ENCODE data around the gene TBCCD1.

The TBCCD1 gene

GRCh38 chr3:186605561-186606545 is 38.7 kb upstream of the TBCCD1 start:
- Histone ChIP-seq H3K4me3 (ENCODE audit: low read depth in 1 of 2, low read length in 2 of 2) (no peak overlapping the region), H3K9me3 (ENCODE audit: low read length) (no peaks in the 10 kb centered on the region), H3K27ac (ENCODE audit: low read depth, low read length) (no peak overlapping the region), H3K27me3 (ENCODE audit: control insufficient read depth in 1 of 2, insufficient read depth in 2 of 2, low read length in 2 of 2) (peaks cover 0 to 3% of the 10 kb centered on the region in 2 donors), H3K36me3 (ENCODE audit: insufficient read depth, low read length) (no peaks in the 10 kb centered on the region), H3K9ac (ENCODE audit: low read length) (no peak overlapping the region), H3K4me1 (ENCODE audit: insufficient read depth, low read length) (no peaks in the 10 kb centered on the region)

- no peaks in the 10 kb centered on the region for H3K36me3 ChIP-seq (ENCODE audit: insufficient read depth, low read length)
- no peak overlapping the region for H3K27ac ChIP-seq (ENCODE audit: low read depth, low read length)
- H3K9ac ChIP-seq (ENCODE audit: low read length) = no peak overlapping the region
- H3K4me3 ChIP-seq (ENCODE audit: low read depth in 1 of 2, low read length in 2 of 2) = no peak overlapping the region
- H3K9me3 ChIP-seq (ENCODE audit: low read length) = no peaks in the 10 kb centered on the region
- no peaks in the 10 kb centered on the region for H3K4me1 ChIP-seq (ENCODE audit: insufficient read depth, low read length)
- H3K27me3 ChIP-seq (ENCODE audit: control insufficient read depth in 1 of 2, insufficient read depth in 2 of 2, low read length in 2 of 2) = peaks cover 0 to 3% of the 10 kb centered on the region in 2 donors
Measured at GRCh38 chr3:186605078-186605477, 37.9 kb upstream of the TBCCD1 start.

- Histone ChIP-seq H3K9ac (ENCODE audit: low read length) (no peak overlapping the region), H3K27me3 (ENCODE audit: control insufficient read depth in 1 of 2, insufficient read depth in 2 of 2, low read length in 2 of 2) (no peaks in the 10 kb centered on the region), H3K9me3 (ENCODE audit: low read length) (no peaks in the 10 kb centered on the region), H3K36me3 (ENCODE audit: insufficient read depth, low read length) (no peaks in the 10 kb centered on the region), H3K4me1 (ENCODE audit: insufficient read depth, low read length) (no peaks in the 10 kb centered on the region), H3K4me3 (ENCODE audit: low read depth in 1 of 2, low read length in 2 of 2) (no peak overlapping the region), H3K27ac (ENCODE audit: low read depth, low read length) (no peak overlapping the region)
Measured at GRCh38 chr3:186603159-186603558, 36.0 kb upstream of the TBCCD1 start.

DNA sequence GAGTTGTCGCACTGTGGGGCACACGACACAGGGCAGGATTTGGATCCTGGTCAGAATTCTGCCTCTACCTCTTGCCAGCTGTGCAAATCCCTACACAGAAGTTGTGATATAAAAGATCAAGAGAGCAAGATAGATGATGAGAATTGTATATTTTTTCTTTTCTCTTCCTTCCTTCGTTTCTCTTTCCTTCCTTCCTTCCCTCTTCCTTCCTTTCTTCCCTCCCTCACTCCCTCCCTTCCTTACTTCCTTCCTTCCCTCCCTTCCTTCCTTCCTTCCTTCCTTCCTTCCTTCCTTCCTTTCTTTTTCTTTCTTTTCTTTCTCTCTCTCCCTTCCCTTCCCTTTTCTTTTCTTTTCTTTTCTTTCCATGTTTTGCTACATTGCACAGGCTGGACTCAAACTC is 33.8 kb upstream of the TBCCD1 start:
- no peaks in the 10 kb centered on the region for H3K36me3 ChIP-seq (ENCODE audit: insufficient read depth, low read length)
- H3K27ac ChIP-seq (ENCODE audit: low read depth, low read length) = no peak overlapping the region
- H3K9ac ChIP-seq (ENCODE audit: low read length) = no peak overlapping the region
- H3K4me3 ChIP-seq (ENCODE audit: low read depth in 1 of 2, low read length in 2 of 2) = no peak overlapping the region
- no peaks in the 10 kb centered on the region for H3K27me3 ChIP-seq (ENCODE audit: control insufficient read depth in 1 of 2, insufficient read depth in 2 of 2, low read length in 2 of 2)
- no peaks in the 10 kb centered on the region for H3K4me1 ChIP-seq (ENCODE audit: insufficient read depth, low read length)
- H3K9me3 ChIP-seq (ENCODE audit: low read length) = no peaks in the 10 kb centered on the region

- Histone ChIP-seq H3K4me3 (ENCODE audit: low read depth in 1 of 2, low read length in 2 of 2) (no peak overlapping the region), H3K27me3 (ENCODE audit: control insufficient read depth in 1 of 2, insufficient read depth in 2 of 2, low read length in 2 of 2) (no peaks in the 10 kb centered on the region), H3K27ac (ENCODE audit: low read depth, low read length) (no peak overlapping the region), H3K4me1 (ENCODE audit: insufficient read depth, low read length) (no peaks in the 10 kb centered on the region), H3K36me3 (ENCODE audit: insufficient read depth, low read length) (no peaks in the 10 kb centered on the region), H3K9me3 (ENCODE audit: low read length) (no peaks in the 10 kb centered on the region), H3K9ac (ENCODE audit: low read length) (no peak overlapping the region)
Measured at GRCh38 chr3:186599785-186600166, 32.6 kb upstream of the TBCCD1 start.

DNA sequence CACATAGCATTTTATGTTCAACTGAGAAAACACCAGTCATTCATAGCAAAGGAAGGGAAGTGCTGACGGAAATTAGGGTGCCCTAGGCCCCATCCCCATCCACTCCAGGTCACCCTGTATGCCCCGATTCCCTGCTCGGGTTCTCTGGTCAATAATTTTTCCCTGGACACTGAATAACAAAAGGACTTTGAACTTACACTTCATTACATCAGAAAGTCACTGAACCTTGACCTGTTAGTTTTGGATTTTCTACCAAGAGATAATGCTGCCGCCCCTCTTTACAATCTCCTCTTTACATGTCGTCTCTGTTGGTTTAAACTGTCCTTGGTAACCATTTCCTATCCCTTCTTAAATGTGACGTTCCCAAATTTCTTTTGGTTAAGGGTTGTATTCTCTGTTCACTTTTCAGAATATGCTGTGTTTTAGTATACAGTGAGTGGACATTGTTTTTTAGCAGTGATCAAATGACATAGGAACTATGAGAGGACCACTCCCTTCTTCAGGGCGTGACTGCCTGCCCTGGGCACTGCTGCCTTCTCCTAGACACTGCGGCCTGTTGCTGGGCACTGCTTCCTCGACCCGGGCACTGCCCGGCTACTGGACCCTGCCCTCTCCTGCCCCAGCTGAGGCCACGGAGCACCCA is 32.1 kb upstream of the TBCCD1 start:
- H3K9ac ChIP-seq (ENCODE audit: low read length) = no peak overlapping the region
- no peak overlapping the region for H3K4me3 ChIP-seq (ENCODE audit: low read depth in 1 of 2, low read length in 2 of 2)
- no peak overlapping the region for H3K27ac ChIP-seq (ENCODE audit: low read depth, low read length)
- H3K4me1 ChIP-seq (ENCODE audit: insufficient read depth, low read length) = no peaks in the 10 kb centered on the region
- H3K36me3 ChIP-seq (ENCODE audit: insufficient read depth, low read length) = no peaks in the 10 kb centered on the region
- no peaks in the 10 kb centered on the region for H3K9me3 ChIP-seq (ENCODE audit: low read length)
- no peaks in the 10 kb centered on the region for H3K27me3 ChIP-seq (ENCODE audit: control insufficient read depth in 1 of 2, insufficient read depth in 2 of 2, low read length in 2 of 2)

DNA sequence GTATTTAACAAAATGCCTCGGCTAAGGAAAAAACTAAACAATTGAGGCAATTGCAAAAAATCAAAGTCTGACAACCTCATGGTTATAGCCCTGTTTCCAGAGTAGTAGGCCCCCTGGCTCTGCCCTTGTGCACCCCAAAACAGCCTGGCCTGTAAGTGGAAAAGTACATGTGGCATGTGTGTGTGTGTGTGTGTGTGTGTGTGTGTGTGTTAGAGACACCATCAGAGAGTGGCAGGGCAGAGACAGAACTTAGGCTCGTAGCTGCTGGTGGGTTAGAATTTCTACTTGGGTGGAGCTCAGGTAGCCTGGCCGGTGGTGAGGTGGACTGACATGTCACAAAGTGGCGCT is 31.6 kb upstream of the TBCCD1 start:
- Histone ChIP-seq H3K36me3 (ENCODE audit: insufficient read depth, low read length) (no peaks in the 10 kb centered on the region), H3K9me3 (ENCODE audit: low read length) (no peaks in the 10 kb centered on the region), H3K4me3 (ENCODE audit: low read depth in 1 of 2, low read length in 2 of 2) (no peak overlapping the region), H3K27me3 (ENCODE audit: control insufficient read depth in 1 of 2, insufficient read depth in 2 of 2, low read length in 2 of 2) (no peaks in the 10 kb centered on the region), H3K27ac (ENCODE audit: low read depth, low read length) (no peak overlapping the region), H3K4me1 (ENCODE audit: insufficient read depth, low read length) (no peaks in the 10 kb centered on the region), H3K9ac (ENCODE audit: low read length) (no peak overlapping the region)

- no peaks in the 10 kb centered on the region for H3K9me3 ChIP-seq (ENCODE audit: low read length)
- H3K9ac ChIP-seq (ENCODE audit: low read length) = no peak overlapping the region
- H3K4me1 ChIP-seq (ENCODE audit: insufficient read depth, low read length) = no peaks in the 10 kb centered on the region
- H3K27me3 ChIP-seq (ENCODE audit: control insufficient read depth in 1 of 2, insufficient read depth in 2 of 2, low read length in 2 of 2) = no peaks in the 10 kb centered on the region
- H3K36me3 ChIP-seq (ENCODE audit: insufficient read depth, low read length) = no peaks in the 10 kb centered on the region
- no peak overlapping the region for H3K4me3 ChIP-seq (ENCODE audit: low read depth in 1 of 2, low read length in 2 of 2)
- H3K27ac ChIP-seq (ENCODE audit: low read depth, low read length) = no peak overlapping the region
Measured at GRCh38 chr3:186598108-186598784, 31.1 kb upstream of the TBCCD1 start.

- H3K9ac ChIP-seq (ENCODE audit: low read length) = no peak overlapping the region
- H3K9me3 ChIP-seq (ENCODE audit: low read length) = no peaks in the 10 kb centered on the region
- H3K27ac ChIP-seq (ENCODE audit: low read depth, low read length) = no peak overlapping the region
- no peaks in the 10 kb centered on the region for H3K27me3 ChIP-seq (ENCODE audit: control insufficient read depth in 1 of 2, insufficient read depth in 2 of 2, low read length in 2 of 2)
- no peaks in the 10 kb centered on the region for H3K4me1 ChIP-seq (ENCODE audit: insufficient read depth, low read length)
- H3K36me3 ChIP-seq (ENCODE audit: insufficient read depth, low read length) = no peaks in the 10 kb centered on the region
- no peak overlapping the region for H3K4me3 ChIP-seq (ENCODE audit: low read depth in 1 of 2, low read length in 2 of 2)
Measured at GRCh38 chr3:186596568-186597287, 29.6 kb upstream of the TBCCD1 start.

GRCh38 chr3:186594591-186595113 is 27.5 kb upstream of the TBCCD1 start:
- Histone ChIP-seq H3K27ac (ENCODE audit: low read depth, low read length) (no peak overlapping the region), H3K9me3 (ENCODE audit: low read length) (no peaks in the 10 kb centered on the region), H3K4me1 (ENCODE audit: insufficient read depth, low read length) (no peaks in the 10 kb centered on the region), H3K36me3 (ENCODE audit: insufficient read depth, low read length) (no peaks in the 10 kb centered on the region), H3K4me3 (ENCODE audit: low read depth in 1 of 2, low read length in 2 of 2) (no peak overlapping the region), H3K9ac (ENCODE audit: low read length) (no peak overlapping the region), H3K27me3 (ENCODE audit: control insufficient read depth in 1 of 2, insufficient read depth in 2 of 2, low read length in 2 of 2) (no peaks in the 10 kb centered on the region)

- H3K27me3 ChIP-seq (ENCODE audit: control insufficient read depth in 1 of 2, insufficient read depth in 2 of 2, low read length in 2 of 2) = no peaks in the 10 kb centered on the region
- H3K27ac ChIP-seq (ENCODE audit: low read depth, low read length) = no peak overlapping the region
- H3K4me1 ChIP-seq (ENCODE audit: insufficient read depth, low read length) = no peaks in the 10 kb centered on the region
- H3K36me3 ChIP-seq (ENCODE audit: insufficient read depth, low read length) = no peaks in the 10 kb centered on the region
- no peak overlapping the region for H3K9ac ChIP-seq (ENCODE audit: low read length)
- H3K9me3 ChIP-seq (ENCODE audit: low read length) = no peaks in the 10 kb centered on the region
- H3K4me3 ChIP-seq (ENCODE audit: low read depth in 1 of 2, low read length in 2 of 2) = no peak overlapping the region
Measured at GRCh38 chr3:186593862-186594261, 26.7 kb upstream of the TBCCD1 start.

Measured in muscle layer of colon (tissue), 2 donors.